NCI-H1417 (cell line): ENCODE measurements around the gene RAB6C.
"Not testable (repeated sequence)": the region's sequence is repeated elsewhere in the genome, so short reads cannot be mapped to it uniquely, and the experiment has no call there.

ENCODE experiments used
- DNase-seq, 3 experiments: peaks; one replicate each; lab custom pipeline; 2025; lab: John Stamatoyannopoulos, UW

Gene RAB6C

GRCh38 chr2:129996657-129997237 is 17.3 kb downstream of the RAB6C start:
- DNase-seq = not testable (repeated sequence)

GRCh38 chr2:129998771-129999170 is 19.3 kb downstream of the RAB6C start:
- not testable (repeated sequence) for DNase-seq

GRCh38 chr2:130005862-130006261 is 26.4 kb downstream of the RAB6C start:
- DNase-seq = not testable (repeated sequence)

GRCh38 chr2:130016701-130017100 is 37.2 kb downstream of the RAB6C start:
- not testable (repeated sequence) for DNase-seq

- no peak for DNase-seq
Measured at GRCh38 chr2:130019402-130019801, 39.9 kb downstream of the RAB6C start.

GRCh38 chr2:130020069-130020468 is 40.6 kb downstream of the RAB6C start:
- DNase-seq = not testable (repeated sequence)

- DNase-seq = peak in 1 of 3 experiments; percentile 3
Measured at GRCh38 chr2:130025931-130026330, 46.5 kb downstream of the RAB6C start.
